Measurements from ENCODE around the gene ATG9A.

- TF ChIP-seq CTCF (conservative IDR thresholded peaks at IDR 0.05 in 1 of 2, IDR thresholded peaks at IDR 0.05 in 1 of 2; ENCODE audit: extremely low read depth in 1 of 2, insufficient read depth in 1 of 2, low read depth in 1 of 2, low read length in 2 of 2) = no peak
- TF ChIP-seq EZH2 (IDR thresholded peaks at IDR 0.05; ENCODE audit: borderline replicate concordance, low read length) = no peak
Observed at GRCh38 chr2:219218217-219218731, 11.2 kb downstream of the ATG9A start.
